Keratinocyte (primary cell): ENCODE data around the gene FAM110D. TPM values are rescaled to one million over a fixed set of nuclear protein-coding genes. Genes with fewer than 3 reads are reported as not detected.

Experiments
- DNase-seq: peaks from one replicate; pipeline ENCODE4 v3.0.0-alpha.2; 2011; ENCODE audit warnings: low read depth, missing footprints, low spot score
- FAIRE-seq: peaks from 2 replicates; lab custom pipeline; 2011; peaks lifted over from hg19 to GRCh38; lab: Jason Lieb, UNC
- H2AFZ ChIP-seq: 2 replicates; pipeline ENCODE4 v1.6.0; 2012; ENCODE audit warnings: low read length, control low read depth, inconsistent platforms; ENCODE audit not compliant: control insufficient read depth
- H3K27ac ChIP-seq: 2 replicates; pipeline ENCODE4 v1.5.1; 2011; ENCODE audit warnings: low read length; ENCODE audit not compliant: control insufficient read depth, insufficient read depth
- H3K27me3 ChIP-seq: 3 replicates; pipeline ENCODE4 v1.6.0; 2011; ENCODE audit warnings: low read length; ENCODE audit not compliant: control insufficient read depth, insufficient read depth; ENCODE audit errors: extremely low read depth
- H3K36me3 ChIP-seq, 2 experiments: 2 replicates in 1 of 2; 3 replicates in 1 of 2; pipeline ENCODE4 v1.5.1; 2011; ENCODE audit warnings: low read length in 2 of 2, mild to moderate bottlenecking in 1 of 2; ENCODE audit not compliant: control insufficient read depth in 2 of 2, insufficient read depth in 2 of 2; ENCODE audit errors: extremely low read depth in 1 of 2
- H3K4me1 ChIP-seq: 3 replicates; pipeline ENCODE4 v1.5.1; 2011; ENCODE audit warnings: low read length; ENCODE audit not compliant: control insufficient read depth, insufficient read depth; ENCODE audit errors: extremely low read depth
- H3K4me2 ChIP-seq: 3 replicates; pipeline ENCODE4 v1.6.0; 2011; ENCODE audit warnings: low read depth, low read length; ENCODE audit not compliant: control insufficient read depth, insufficient read depth; ENCODE audit errors: extremely low read depth
- H3K4me3 ChIP-seq, 3 experiments: fragments of 200-600 bp in 1 of 3; sonication (generic) in 1 of 3; 2 replicates in 2 of 3; 3 replicates in 1 of 3; pipeline ENCODE4 v1.5.1; 2011 to 2016; ENCODE audit warnings: low read length in 3 of 3, mild to moderate bottlenecking in 3 of 3, control low read depth in 2 of 3, inconsistent platforms in 1 of 3, low read depth in 1 of 3, mixed read lengths in 1 of 3, mixed run types in 1 of 3, moderate library complexity in 1 of 3; ENCODE audit not compliant: control insufficient read depth in 2 of 3, insufficient read depth in 2 of 3; ENCODE audit errors: extremely low read depth in 1 of 3
- H3K79me2 ChIP-seq: 2 replicates; pipeline ENCODE4 v1.6.0; 2012; ENCODE audit warnings: low read length; ENCODE audit not compliant: control insufficient read depth, insufficient read depth
- H3K9ac ChIP-seq: 3 replicates; pipeline ENCODE4 v1.6.0; 2011; ENCODE audit warnings: low read length; ENCODE audit not compliant: control insufficient read depth, insufficient read depth; ENCODE audit errors: extremely low read depth
- H3K9me1 ChIP-seq: 3 replicates; pipeline ENCODE4 v1.6.0; 2011; ENCODE audit warnings: low read length; ENCODE audit not compliant: control insufficient read depth, insufficient read depth; ENCODE audit errors: extremely low read depth
- H3K9me3 ChIP-seq: 2 replicates; pipeline ENCODE4 v1.5.1; 2012; ENCODE audit warnings: low read depth, low read length; ENCODE audit not compliant: control insufficient read depth
- H4K20me1 ChIP-seq: 3 replicates; pipeline ENCODE4 v1.6.0; 2011; ENCODE audit warnings: low read length; ENCODE audit not compliant: control insufficient read depth, insufficient read depth; ENCODE audit errors: extremely low read depth
- EZH2 ChIP-seq: IDR thresholded peaks from one replicate; pipeline ENCODE4 v1.6.1; 2012; ENCODE audit warnings: inconsistent platforms, mild to moderate bottlenecking, low read length, moderate library complexity
- dilution Hi-C: fragments of 300-500 bp; cut with MboI; formaldehyde crosslinking; loops from one replicate; pipeline ENCODE4 v1.7.0; 2020; ENCODE audit warnings: low sequenced_read_pairs; ENCODE audit not compliant: extremely low pct_ligation_motif_present
- polyA plus RNA-seq, 5 experiments: library from polyadenylated mRNA; depleted of rRNA in 3 of 5; stranded (reverse) in 3 of 5; stranded (forward) in 1 of 5; unstranded in 1 of 5; fragments of >200 nt; gene quantifications; 1 replicate in 1 of 5; 2 replicates in 3 of 5; 3 replicates in 1 of 5; pipeline versions ENCODE4 v1.2.1 to v1.2.3, GENCODE V29; 2011 to 2012; ENCODE audit warnings: missing spikeins in 2 of 5, low read depth in 1 of 5, low replicate concordance in 1 of 5
- TF ChIP-seq, protein P1 (sequence below), 3 experiments: IDR thresholded peaks in 1 of 3; conservative IDR thresholded peaks in 1 of 3; optimal IDR thresholded peaks in 1 of 3; 2 replicates in 2 of 3; 3 replicates in 1 of 3; pipeline versions ENCODE3 to v1.5.1; 2011; ENCODE audit warnings: low read length in 3 of 3, mild to moderate bottlenecking in 3 of 3, moderate library complexity in 2 of 3, control low read depth in 1 of 3, inconsistent platforms in 1 of 3; ENCODE audit not compliant: insufficient read depth in 2 of 3; ENCODE audit errors: extremely low read depth in 1 of 3

The FAM110D gene
- polyA plus RNA-seq, 1 donor (not counting 4 experiments of a cell fraction or from before 2014, with no cell fraction given), result not detected

GRCh38 chr1:26142159-26142558, 16.7 kb upstream of the FAM110D start:
- no peak overlapping the region for H3K27ac ChIP-seq
- no peak for TF ChIP-seq EZH2
- TF ChIP-seq, protein P1, sequence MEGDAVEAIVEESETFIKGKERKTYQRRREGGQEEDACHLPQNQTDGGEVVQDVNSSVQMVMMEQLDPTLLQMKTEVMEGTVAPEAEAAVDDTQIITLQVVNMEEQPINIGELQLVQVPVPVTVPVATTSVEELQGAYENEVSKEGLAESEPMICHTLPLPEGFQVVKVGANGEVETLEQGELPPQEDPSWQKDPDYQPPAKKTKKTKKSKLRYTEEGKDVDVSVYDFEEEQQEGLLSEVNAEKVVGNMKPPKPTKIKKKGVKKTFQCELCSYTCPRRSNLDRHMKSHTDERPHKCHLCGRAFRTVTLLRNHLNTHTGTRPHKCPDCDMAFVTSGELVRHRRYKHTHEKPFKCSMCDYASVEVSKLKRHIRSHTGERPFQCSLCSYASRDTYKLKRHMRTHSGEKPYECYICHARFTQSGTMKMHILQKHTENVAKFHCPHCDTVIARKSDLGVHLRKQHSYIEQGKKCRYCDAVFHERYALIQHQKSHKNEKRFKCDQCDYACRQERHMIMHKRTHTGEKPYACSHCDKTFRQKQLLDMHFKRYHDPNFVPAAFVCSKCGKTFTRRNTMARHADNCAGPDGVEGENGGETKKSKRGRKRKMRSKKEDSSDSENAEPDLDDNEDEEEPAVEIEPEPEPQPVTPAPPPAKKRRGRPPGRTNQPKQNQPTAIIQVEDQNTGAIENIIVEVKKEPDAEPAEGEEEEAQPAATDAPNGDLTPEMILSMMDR (optimal IDR thresholded peaks at IDR 0.05 in 1 of 3, IDR thresholded peaks at IDR 0.05 in 1 of 3, conservative IDR thresholded peaks at IDR 0.05 in 1 of 3; ENCODE audit: extremely low read depth in 1 of 3, insufficient read depth in 2 of 3, low read length in 3 of 3), result no peak
- DNase-seq (no peak), FAIRE-seq (no peak)
- no peak overlapping the region for H3K9ac ChIP-seq
- no peaks in the 10 kb centered on the region for H3K27me3 ChIP-seq
- H3K9me3 ChIP-seq, result no peaks in the 10 kb centered on the region
- no peak overlapping the region for H3K4me2 ChIP-seq
- H3K9me1 ChIP-seq, result no peaks in the 10 kb centered on the region
- H3K4me3 ChIP-seq, result no peak overlapping the region
- H4K20me1 ChIP-seq, result no peaks in the 10 kb centered on the region
- H3K36me3 ChIP-seq, result no peaks in the 10 kb centered on the region
- dilution Hi-C loops, result no loop called here
- no peaks in the 10 kb centered on the region for H3K4me1 ChIP-seq
- no peaks in the 10 kb centered on the region for H3K79me2 ChIP-seq
- H2AFZ ChIP-seq, result peak overlapping the region; percentile 15

- Histone ChIP-seq H3K27ac (no peak overlapping the region), H3K9ac (no peak overlapping the region), H3K4me2 (no peak overlapping the region), H3K79me2 (no peaks in the 10 kb centered on the region), H3K4me1 (no peaks in the 10 kb centered on the region), H3K4me3 (no peak overlapping the region), H2AFZ (no peak overlapping the region), H3K9me1 (no peaks in the 10 kb centered on the region), H3K36me3 (no peaks in the 10 kb centered on the region), H3K27me3 (no peaks in the 10 kb centered on the region), H4K20me1 (no peaks in the 10 kb centered on the region), H3K9me3 (no peaks in the 10 kb centered on the region)
- dilution Hi-C loops, result no loop called here
- TF ChIP-seq EZH2, result no peak
- TF ChIP-seq, protein P1 (optimal IDR thresholded peaks at IDR 0.05 in 1 of 3, IDR thresholded peaks at IDR 0.05 in 1 of 3, conservative IDR thresholded peaks at IDR 0.05 in 1 of 3; ENCODE audit: extremely low read depth in 1 of 3, insufficient read depth in 2 of 3, low read length in 3 of 3), result peak; percentile 72 to 83 (median 81)
- DNase-seq (peak; percentile 65), FAIRE-seq (peak; percentile 91)
Measured at GRCh38 chr1:26145041-26145959, 13.6 kb upstream of the FAM110D start.
